WI38 (cell line): ENCODE measurements around the gene CDC20.

Experiments used
- H3K4me3 ChIP-seq: 2 replicates; pipeline ENCODE4 v1.5.1; 2011; ENCODE audit warnings: low read depth, mild to moderate bottlenecking, control low read depth, low read length
- TF ChIP-seq, protein P1 (sequence below): IDR thresholded peaks from 2 replicates; pipeline ENCODE4 v1.5.1; 2012; ENCODE audit warnings: low read depth, mild to moderate bottlenecking, control low read depth, low read length

Gene CDC20

DNA sequence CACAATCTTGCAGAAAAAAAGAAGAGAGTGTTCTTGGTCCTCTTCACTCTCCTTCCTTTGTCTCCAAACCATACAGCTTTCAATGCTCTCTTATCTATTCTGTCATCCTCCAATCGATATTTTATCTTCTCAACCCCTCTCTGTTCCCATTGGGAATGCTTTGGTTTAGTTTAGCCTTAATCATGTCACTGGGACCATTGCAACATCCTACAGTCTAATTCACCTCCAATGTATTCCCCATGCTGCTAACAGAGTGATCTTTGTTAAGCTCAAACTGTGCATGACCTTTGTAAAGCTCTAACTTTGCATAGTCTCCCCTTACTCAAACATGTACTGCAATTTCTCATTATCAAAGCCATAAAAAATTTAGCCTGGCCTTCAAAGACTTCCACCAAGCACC is 18.2 kb upstream of the CDC20 start:
- TF ChIP-seq, protein P1, sequence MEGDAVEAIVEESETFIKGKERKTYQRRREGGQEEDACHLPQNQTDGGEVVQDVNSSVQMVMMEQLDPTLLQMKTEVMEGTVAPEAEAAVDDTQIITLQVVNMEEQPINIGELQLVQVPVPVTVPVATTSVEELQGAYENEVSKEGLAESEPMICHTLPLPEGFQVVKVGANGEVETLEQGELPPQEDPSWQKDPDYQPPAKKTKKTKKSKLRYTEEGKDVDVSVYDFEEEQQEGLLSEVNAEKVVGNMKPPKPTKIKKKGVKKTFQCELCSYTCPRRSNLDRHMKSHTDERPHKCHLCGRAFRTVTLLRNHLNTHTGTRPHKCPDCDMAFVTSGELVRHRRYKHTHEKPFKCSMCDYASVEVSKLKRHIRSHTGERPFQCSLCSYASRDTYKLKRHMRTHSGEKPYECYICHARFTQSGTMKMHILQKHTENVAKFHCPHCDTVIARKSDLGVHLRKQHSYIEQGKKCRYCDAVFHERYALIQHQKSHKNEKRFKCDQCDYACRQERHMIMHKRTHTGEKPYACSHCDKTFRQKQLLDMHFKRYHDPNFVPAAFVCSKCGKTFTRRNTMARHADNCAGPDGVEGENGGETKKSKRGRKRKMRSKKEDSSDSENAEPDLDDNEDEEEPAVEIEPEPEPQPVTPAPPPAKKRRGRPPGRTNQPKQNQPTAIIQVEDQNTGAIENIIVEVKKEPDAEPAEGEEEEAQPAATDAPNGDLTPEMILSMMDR, result no peak
- H3K4me3 ChIP-seq, result no peak overlapping the region

DNA sequence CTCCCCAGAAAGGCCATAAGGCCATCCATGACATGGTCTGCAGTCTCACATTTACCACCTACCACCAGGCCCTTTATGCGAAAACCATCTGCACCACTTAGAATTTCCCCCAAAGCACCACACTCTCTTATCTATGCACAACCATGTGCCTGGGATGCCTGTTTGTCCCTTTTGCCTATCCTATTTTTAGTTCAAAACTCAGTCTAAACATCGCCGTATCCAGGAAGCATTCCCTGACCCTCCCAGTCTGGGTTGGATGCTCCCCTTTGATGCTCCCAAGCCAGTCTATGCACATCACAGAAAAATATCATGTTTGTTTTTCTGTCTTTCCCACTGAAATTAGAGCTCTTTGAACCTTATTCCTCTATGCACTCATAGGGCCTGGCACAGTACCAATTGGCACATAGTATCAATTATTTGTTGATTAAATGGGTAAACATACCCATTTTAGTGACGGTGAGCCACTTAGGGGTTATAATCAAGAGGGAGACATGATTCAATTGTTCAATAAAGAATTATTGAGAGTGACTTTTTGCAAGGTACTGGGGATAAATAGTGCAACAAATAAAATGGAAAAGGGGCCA is 14.4 kb upstream of the CDC20 start:
- H3K4me3 ChIP-seq, result no peak overlapping the region
- TF ChIP-seq, protein P1, result no peak

DNA sequence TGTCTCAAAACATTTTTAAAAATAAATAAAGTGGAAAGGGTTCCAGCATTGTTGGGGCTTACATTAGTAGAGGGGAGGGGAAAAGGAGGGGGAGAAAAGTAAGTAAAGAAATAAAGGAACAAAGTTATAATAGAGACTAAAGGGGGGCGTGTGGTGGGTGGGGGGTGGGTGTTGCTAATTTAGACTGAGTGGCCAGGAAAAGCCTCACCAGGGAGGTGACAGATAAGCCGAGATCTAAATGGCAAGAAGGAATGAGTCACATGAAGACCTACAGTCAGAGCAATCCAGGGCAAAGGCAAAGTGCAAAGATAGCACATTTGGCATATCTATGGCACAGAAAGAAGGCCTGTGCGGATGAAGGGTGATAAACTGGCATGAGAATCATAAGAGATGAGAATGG is 13.7 kb upstream of the CDC20 start:
- no peak overlapping the region for H3K4me3 ChIP-seq
- TF ChIP-seq, protein P1, result no peak

DNA sequence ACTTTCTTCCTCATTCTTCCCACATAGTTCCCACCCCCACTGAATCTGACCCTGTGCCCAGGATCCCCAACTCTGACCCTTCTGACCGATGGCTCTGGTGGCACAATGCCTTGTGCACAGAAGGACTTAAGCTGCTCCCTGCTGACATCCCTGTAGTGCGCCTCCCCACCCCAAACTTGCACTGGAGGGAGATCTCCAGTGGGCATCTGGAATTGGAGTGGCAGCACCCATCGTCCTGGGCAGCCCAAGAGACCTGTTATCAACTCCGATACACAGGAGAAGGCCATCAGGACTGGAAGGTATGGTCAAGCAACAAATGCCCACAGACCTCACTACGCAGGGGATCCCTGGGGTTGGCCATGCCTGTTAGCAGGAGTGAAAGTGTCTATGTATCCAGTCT is 12.1 kb upstream of the CDC20 start:
- TF ChIP-seq, protein P1, result no peak

DNA sequence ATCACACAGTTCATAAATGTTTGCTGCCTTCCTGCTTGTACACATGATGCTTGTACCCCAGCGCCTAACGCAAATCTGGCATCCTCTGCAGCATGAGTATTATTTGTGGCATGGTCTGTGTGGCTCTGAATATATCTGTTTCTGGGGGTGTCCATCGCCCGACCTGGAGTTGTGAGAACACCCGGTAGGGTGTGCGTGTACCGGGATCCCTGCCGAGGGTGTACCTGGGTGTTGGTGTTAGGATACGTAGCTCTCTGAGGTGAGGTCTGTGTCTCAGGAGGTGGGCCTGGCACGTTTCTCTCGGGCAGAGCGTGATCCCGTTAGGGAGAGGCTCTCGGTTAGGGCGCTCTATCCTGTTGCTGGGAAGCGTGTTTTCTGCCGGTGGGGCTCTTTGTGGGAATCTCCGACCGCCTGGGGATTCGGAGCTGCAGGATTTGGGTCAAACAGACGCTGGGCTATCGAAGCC is 10.4 kb upstream of the CDC20 start:
- TF ChIP-seq, protein P1, result no peak
- peak overlapping the region; percentile 43 for H3K4me3 ChIP-seq

More for the DNA sequence above, 12.1 kb upstream of the CDC20 start:
- H3K4me3 ChIP-seq, result no peak overlapping the region

DNA sequence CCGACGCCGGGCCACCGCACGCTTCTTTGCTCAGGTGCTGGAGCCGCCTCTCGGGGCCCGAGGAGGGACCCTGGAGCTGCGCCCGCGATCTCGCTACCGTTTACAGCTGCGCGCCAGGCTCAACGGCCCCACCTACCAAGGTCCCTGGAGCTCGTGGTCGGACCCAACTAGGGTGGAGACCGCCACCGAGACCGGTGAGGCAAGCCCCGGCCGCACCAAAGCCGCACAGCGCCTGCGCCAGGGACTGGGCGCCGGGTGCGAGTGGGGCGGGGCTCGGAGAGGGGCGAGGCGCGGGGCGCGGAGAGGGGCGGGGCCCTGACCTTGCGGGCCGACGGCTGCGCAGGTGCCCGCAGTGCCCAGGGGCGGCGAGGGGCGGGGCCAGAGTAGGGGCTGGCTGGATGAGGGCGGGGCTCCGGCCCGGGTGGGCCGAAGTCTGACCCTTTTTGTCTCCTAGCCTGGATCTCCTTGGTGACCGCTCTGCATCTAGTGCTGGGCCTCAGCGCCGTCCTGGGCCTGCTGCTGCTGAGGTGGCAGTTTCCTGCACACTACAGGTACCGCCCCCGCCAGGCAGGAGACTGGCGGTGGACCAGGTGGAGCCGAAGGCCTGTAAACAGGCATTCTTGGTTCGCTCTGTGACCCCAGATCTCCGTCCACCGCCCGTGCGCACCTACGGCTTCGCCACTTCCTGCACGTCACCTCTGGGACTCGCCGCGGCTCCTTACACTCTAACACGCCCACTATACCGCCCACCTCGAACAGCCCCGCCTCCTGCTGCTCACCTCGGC is 9.8 kb upstream of the CDC20 start:
- TF ChIP-seq, protein P1, result no peak
- peak overlapping the region; percentile 43 for H3K4me3 ChIP-seq
